GM19438 (cell line): ENCODE data around the gene CDCA4.

Experiments used
- ATAC-seq: cut with Tn5 transposase; IDR thresholded peaks from one replicate; pipeline ENCODE4 v1.9.1; 2021; ENCODE audit warnings: low read depth; ENCODE audit not compliant: unreplicated experiment

CDCA4 gene

GRCh38 chr14:105059035-105059924 lies 38.4 kb upstream of the CDCA4 start:
- no peak for ATAC-seq

- no peak for ATAC-seq
Measured at GRCh38 chr14:105058521-105059034, 37.7 kb upstream of the CDCA4 start.

DNA sequence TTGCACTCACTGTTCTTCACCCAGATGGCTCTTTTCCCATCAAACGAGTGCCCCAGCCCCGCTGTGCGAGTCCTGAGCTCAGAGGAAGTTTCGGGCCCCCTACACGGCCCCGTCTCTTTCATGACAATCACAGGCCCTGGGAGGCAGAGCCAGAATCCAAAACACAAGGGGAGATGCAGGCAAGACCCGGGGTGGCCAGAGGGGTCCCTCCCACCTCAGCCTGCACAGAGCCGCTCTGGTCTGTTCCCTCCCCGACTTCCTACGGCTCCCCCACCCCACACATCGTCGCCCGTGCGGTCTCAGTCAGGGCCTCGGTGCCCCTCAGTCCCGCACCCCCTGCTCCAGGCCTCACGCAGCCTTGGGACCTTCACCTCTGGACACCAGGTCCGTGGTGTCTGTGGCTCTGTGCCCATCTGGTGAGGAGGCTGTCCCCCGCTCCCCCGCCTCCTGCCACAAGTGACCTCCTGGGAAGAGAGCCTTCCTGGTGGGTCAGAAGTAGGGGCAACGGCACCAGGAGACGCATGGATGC lies 35.5 kb upstream of the CDCA4 start:
- no peak for ATAC-seq

- ATAC-seq: no peak
Measured at GRCh38 chr14:105055736-105056302, 34.9 kb upstream of the CDCA4 start.

- ATAC-seq: no peak
Measured at GRCh38 chr14:105055334-105055733, 34.5 kb upstream of the CDCA4 start.

DNA sequence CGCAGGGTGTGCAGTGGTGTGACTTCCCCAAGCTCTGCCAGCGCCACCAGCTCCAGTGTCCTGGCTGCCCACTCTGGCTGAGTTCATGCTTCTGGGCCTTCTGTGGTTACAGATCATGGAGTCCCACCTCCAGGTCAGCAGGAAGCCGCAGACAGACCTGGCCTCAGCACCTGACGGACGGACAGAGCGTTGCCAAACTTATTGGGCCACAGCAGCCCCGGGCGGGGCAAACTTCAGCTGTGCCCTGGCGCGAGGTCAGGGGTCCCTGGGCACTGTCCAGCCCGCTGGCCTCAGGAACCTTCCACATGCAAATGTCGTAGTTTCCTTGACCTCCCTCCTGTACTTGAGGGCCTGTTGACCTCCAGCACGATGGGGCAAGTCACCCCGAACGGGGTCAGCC lies 33.1 kb upstream of the CDCA4 start:
- no peak for ATAC-seq

- ATAC-seq: no peak
Measured at GRCh38 chr14:105053421-105053820, 32.5 kb upstream of the CDCA4 start.

DNA sequence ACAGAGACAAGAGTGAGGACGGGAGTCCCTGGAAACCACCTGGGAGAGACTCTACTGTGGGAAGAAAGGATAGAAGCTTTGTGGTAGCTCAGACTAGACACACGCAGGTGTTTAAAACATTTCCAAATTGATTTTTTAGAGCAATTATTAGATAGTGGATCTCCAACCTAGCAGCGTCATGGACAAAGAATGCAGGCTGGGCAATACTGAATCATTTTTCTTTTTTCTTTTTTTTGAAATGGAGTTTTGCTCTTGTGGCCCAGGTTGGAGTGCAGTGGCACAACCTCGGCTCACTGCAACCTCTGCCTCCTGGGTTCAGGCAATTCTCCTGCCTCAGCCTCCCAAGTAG lies 31.2 kb upstream of the CDCA4 start:
- no peak for ATAC-seq

GRCh38 chr14:105051182-105052109 lies 30.6 kb upstream of the CDCA4 start:
- ATAC-seq: no peak

GRCh38 chr14:105050551-105050897 lies 29.6 kb upstream of the CDCA4 start:
- ATAC-seq: no peak

DNA sequence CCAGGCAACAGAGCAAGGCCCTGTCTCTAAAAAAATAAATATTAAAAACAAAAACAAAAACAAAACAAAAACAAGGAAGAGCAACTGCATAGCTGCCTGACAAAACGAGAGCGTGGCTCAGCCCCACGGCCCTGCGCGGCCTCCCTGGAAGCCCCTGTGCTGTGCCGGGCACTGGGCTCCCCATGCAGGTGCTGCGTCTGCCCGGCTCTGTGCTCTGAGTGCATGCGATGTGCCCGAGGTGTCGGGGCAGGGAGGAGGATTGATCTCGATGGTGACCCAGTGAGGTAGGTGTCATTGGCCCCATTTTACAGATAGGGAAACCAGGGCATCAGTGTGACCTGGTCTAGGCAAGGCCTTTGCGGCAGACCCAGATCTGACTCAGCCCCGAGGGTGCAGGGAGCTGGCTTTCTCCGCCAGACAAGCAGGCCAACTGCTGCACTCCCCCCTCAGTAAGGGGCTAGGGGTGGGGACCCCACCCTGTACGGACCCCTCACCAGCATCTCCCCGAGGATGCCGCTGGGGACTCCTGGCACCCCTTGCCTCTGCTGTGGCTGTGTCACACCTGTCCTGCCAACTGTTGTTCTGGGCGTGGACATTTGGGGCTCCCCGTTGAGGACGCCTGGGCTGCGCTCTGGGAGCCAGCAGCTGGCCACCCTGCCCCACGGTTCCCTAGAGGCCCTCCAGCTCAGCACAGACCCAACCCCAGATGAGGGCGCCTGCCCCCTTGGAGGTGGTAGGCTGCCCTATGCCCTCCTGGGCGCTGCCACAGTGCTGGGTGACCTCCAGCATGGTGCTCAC lies 29.1 kb upstream of the CDCA4 start:
- ATAC-seq: no peak

DNA sequence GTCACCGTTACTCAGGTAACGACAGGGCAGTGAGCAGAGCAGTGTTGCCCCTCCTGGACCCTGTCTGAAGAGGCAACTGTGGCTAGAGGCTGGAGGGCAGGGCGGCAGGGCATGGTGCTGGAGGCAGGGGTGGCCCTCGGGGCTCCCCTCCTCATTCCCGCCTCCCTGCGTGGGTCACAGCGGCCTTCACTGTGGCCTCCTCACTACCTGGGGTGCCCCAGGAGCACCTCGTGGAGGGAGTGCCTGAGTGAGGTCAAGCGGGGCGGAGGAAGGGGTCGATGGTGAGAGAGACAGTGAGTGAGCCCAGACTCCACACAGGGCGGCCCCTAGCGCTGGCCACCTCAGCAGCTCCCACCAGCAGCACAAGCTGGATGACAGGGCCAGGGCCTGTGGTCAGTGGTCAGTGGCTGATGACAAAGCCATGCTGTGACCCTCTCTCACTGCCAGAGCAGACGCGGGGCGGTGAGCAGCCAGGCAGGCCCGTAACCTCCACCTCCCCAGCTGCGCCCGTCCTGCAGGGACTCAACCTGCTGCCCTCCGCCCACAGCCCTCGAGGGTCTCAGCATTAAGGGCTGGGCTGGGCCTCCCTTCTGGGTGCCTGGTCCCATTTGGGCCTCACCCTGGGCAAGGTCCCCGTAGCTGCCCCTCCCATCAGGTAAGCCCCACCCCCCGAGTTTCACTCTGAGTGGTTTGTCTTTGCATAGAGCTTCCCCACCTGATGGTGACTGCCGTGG lies 26.6 kb upstream of the CDCA4 start:
- ATAC-seq: no peak

- ATAC-seq: no peak
Measured at GRCh38 chr14:105046891-105047282, 26.0 kb upstream of the CDCA4 start.

DNA sequence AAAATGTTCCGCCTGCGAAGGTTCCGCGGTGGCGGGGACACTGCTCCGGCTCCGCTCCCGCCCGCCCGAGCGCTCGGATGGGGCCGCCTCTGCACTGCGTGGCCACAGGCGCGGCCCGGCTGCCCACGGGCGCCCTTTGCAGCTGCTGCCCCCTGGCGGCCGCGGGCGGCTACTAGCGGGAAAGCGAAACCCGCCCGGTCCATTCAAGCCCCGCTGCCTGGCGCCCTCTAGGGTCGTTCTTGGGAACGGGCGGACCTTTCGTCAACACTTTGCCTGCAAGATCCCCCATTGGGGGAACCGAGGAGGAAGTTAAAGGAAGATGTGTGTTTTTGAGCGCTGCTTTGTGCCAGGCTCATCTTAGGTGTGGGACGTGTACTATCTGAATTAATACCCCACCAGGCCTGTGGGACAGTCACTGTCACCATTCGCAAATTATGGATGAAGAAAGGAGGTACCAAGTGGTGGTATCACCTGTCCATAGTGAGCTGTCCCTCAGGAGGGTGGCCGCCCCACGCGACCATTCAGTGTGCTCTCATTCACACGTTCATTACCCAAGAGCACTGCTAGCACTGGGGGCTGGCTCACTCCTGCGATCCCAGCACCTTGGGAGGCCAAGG lies 24.9 kb upstream of the CDCA4 start:
- ATAC-seq: no peak

DNA sequence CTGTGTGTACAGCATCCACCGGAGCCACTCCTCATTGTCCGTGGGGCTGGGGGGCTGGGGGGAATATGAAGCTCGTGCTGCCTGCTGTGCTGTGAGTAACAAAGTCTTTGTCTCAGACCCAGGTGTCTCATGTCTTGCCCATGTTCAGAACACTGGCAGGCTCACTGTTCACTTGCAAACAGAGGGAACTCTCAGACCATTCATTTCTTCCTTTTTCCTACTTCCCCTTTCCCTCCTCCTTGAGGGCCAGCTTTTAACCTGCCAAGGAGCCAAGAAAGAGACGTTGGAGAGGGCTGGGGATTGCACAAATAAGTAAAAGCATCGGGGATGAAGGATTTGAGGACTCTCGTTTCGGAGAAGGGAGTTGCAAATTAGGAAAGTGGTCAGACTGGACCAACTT lies 22.8 kb upstream of the CDCA4 start:
- ATAC-seq: no peak

DNA sequence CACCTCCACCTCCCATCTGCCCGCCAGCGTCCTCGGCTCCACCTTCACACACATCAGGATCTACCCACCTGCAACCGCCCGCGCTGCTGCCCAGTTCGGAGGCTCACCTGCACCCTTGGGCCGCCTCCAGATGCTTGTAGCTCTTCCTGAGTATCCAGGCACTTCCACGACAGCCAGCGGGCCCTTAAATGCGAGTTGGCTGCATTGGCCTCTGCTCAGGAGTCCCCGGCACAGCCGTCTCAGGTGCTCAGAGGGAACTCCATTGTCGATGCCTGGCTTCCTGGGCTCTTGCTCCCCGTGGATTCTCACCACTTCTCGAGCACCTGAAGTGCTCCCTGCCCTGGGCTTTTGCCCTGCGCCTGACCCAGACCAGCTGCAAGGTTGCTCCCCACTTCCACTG lies 21.9 kb upstream of the CDCA4 start:
- ATAC-seq: no peak

DNA sequence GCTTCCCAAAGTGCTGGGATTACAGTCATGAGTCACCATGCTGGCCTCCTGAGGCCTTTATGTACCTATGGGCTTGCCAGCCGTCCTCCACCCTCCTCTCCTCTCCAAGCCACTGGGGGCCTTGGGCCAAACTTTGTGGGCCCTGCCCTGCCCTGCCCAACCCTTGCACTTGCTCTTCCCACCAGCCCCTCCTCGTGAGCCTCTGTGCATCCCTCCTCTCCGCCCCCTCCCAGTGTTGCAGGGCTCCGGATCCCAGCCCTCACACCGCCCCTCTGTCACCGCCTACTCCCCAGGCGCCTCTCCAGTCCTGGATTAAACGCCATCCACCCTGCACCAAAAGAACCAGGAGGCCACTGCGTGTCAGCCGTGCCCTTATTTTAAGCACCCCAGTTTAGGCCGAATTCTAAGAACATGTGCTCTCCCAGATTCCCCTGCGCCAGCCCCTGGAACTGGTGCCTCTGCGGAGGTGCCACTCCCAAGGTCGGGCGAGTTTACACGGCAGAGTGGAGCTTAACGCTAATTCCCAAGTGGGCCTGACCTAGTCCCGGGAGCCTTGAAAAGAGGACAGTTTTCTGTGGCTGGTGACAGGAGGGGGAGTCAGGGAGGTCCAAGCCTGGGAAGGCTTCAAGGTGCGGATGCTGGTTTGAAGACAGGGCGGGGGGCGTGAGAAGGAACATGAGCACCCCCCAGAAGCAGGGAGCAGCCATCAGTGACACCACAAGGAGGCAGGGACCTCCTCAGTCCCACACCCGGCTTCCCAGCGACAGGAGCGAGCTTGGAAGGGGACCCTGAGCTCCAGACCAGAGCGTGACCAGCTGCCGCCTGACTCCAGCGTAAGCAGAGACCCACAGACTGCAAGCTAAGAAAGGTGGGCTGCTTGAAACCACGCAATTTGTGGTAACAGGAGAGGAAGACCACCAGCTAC lies 21.2 kb upstream of the CDCA4 start:
- no peak for ATAC-seq
